PC-3 (cell line): Measurements from ENCODE around the gene ZNF708.

ENCODE experiments used
- EZH2 ChIP-seq: fragments of 300-600 bp; sonication (generic); IDR thresholded peaks from one replicate; pipeline ENCODE4 v1.6.1; 2017; ENCODE audit warnings: antibody characterized with exemption, mild to moderate bottlenecking, low read length; ENCODE audit not compliant: unreplicated experiment
- EZH2phosphoT487 ChIP-seq: fragments of 300-600 bp; sonication (generic); IDR thresholded peaks from 2 replicates; pipeline ENCODE4 v1.6.1; 2018; ENCODE audit warnings: mild to moderate bottlenecking, antibody characterized with exemption, low read length, borderline replicate concordance

- no peak for TF ChIP-seq EZH2
- no peak for TF ChIP-seq EZH2phosphoT487
These were observed 11.4 kb downstream of the ZNF708 start for GRCh38 chr19:21317821-21318220.
